Lower leg skin (tissue), 3 donors: ENCODE measurements around the gene PGPEP1.

Source experiments
- CTCF ChIP-seq, 3 donors: fragments of 450-650 bp; IDR thresholded peaks; one replicate each; pipeline ENCODE4 v1.5.1; 2016; ENCODE audit warnings: antibody characterized with exemption in 3 of 3, mild to moderate bottlenecking in 3 of 3, moderate library complexity in 2 of 3
- POLR2A ChIP-seq, 2 donors: fragments of 450-650 bp; IDR thresholded peaks; one replicate each; pipeline ENCODE4 v1.6.1; 2016 to 2017; ENCODE audit warnings: antibody characterized with exemption in 2 of 2, mild to moderate bottlenecking in 1 of 2, moderate library complexity in 1 of 2

GRCh38 chr19:18388960-18389725 is 48.7 kb downstream of the PGPEP1 start:
- TF ChIP-seq CTCF (IDR thresholded peaks at IDR 0.05) (no peak), POLR2A (IDR thresholded peaks at IDR 0.05) (no peak)
